ENCODE data around the gene TNFRSF6B.
"Not testable (repeated sequence)": the region's sequence is repeated elsewhere in the genome, so short reads cannot be mapped to it uniquely, and the experiment has no call there.

TNFRSF6B gene

DNA sequence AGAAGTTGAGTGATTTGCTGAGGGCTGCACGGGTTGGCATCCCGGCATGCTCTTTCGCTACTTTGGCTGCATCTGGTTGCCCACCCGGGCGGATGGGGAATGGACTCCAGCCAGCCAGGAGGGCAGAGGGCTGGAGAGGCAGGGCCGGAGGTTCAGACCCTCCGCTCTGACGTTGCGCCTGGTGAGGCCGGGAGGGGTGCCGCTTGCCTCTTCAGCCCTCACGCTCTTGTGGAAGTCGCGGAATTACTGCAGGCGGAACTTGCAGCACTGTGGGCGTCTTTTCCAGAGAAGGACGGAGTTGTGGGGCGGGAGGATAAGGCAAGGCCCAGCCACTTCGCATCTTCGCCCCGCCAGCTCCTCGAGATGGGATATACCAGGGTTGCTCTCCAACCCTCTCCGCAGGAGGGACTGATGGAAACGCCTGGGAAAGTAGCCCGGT is 37.7 kb upstream of the TNFRSF6B start:
- peak overlapping the region; percentile 88 for H3K4me3 ChIP-seq (ENCODE audit: low read depth, low read length)
- TF ChIP-seq, protein P1, sequence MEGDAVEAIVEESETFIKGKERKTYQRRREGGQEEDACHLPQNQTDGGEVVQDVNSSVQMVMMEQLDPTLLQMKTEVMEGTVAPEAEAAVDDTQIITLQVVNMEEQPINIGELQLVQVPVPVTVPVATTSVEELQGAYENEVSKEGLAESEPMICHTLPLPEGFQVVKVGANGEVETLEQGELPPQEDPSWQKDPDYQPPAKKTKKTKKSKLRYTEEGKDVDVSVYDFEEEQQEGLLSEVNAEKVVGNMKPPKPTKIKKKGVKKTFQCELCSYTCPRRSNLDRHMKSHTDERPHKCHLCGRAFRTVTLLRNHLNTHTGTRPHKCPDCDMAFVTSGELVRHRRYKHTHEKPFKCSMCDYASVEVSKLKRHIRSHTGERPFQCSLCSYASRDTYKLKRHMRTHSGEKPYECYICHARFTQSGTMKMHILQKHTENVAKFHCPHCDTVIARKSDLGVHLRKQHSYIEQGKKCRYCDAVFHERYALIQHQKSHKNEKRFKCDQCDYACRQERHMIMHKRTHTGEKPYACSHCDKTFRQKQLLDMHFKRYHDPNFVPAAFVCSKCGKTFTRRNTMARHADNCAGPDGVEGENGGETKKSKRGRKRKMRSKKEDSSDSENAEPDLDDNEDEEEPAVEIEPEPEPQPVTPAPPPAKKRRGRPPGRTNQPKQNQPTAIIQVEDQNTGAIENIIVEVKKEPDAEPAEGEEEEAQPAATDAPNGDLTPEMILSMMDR (IDR thresholded peaks at IDR 0.05; ENCODE audit: low read depth, low read length): no peak

DNA sequence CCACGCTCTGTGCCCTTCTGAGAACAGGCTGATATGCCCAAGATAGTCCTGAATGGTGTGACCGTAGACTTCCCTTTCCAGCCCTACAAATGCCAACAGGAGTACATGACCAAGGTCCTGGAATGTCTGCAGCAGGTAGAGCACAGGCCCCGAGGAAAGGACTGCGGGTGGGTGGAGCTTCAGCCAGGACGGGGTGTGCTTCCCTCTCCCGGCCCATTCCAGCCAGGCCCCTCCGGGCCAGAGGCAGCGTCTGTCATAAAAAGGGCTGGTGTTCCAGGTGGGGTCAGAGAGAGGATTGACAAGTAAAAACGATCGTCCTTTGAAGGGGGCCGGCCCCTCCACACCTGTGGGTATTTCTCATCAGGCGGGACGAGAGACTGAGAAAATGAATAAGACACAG is 37.1 kb upstream of the TNFRSF6B start:
- TF ChIP-seq, protein P1 (IDR thresholded peaks at IDR 0.05; ENCODE audit: low read depth, low read length): no peak
- peak overlapping the region; percentile 88 for H3K4me3 ChIP-seq (ENCODE audit: low read depth, low read length)

- not testable (repeated sequence) for H3K4me3 ChIP-seq (ENCODE audit: low read depth, low read length)
Observed at GRCh38 chr20:63660174-63660573, 36.3 kb upstream of the TNFRSF6B start.

DNA sequence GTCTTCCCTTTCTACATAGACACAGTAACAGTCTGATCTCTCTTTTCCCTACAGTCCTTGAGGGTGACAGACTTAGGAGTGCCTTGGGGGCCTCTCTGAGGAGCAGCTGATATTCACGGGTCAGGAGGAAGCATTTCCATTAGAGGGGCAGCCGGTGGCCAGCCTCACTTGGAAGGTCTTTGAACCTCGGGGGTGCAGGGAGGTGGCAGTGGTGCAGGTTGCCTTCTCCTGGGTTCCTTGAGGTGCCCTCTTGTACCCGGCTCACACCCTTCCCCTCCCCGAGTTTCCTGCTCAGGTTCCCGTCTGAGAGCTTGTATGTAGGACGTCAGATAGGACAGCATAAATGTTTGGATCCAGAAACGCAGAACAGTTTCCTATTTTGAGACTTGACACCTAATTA is 35.8 kb upstream of the TNFRSF6B start:
- TF ChIP-seq, protein P1 (IDR thresholded peaks at IDR 0.05; ENCODE audit: low read depth, low read length): no peak
- H3K4me3 ChIP-seq (ENCODE audit: low read depth, low read length): no peak overlapping the region

DNA sequence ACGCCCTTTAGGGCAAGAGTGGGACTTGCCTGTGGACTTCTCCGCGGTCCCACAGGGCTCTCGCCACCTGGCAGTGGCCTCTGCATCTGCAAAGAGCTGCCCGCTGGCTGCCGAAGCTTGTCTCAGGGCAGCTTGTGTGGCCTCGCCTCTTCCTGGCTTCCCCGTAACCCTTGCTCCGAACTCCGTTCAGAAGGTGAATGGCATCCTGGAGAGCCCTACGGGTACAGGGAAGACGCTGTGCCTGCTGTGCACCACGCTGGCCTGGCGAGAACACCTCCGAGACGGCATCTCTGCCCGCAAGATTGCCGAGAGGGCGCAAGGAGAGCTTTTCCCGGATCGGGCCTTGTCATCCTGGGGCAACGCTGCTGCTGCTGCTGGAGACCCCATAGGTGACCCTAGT is 35.3 kb upstream of the TNFRSF6B start:
- TF ChIP-seq, protein P1 (IDR thresholded peaks at IDR 0.05; ENCODE audit: low read depth, low read length): no peak
- H3K4me3 ChIP-seq (ENCODE audit: low read depth, low read length): no peak overlapping the region

DNA sequence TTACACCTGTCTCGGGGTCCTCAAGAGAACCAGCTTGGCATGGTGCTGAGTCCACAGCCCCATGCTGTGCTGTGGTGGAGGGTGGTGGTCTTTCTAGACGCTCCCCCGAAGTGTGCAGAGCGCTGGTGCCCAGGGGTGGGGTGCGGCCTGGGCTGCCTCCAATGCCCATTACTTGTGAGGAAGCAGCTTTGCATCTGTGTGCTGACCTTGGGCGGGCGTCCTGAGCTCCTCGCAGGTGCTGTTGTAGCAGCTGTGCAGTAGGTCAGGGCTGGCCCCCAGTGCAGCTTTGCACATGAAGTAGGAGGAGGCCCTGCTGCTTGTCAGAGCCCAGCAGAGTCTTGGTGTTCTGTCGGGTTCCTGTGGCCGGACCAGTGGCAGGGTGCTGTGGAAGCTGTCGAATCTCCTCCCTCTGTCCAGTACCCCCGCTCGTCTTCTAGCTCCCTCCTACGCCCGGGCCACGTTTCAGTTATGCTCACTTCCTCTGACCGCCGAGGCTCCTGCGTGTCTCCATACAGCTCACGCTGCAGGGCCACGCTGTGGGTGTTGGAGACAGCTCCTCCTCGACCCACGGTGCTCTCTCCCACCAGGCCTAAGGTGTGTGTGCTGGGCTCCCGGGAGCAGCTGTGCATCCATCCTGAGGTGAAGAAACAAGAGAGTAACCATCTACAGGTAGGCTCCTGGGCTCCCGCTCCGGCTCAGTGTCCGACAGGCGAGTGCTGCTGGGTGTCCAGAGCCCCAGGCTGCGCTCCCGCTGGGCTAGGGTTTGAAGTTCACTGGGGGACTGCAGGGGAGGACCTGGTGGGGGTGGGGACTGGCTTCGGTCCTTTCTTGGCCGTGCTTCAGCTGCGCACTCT is 34.3 kb upstream of the TNFRSF6B start:
- TF ChIP-seq, protein P1 (IDR thresholded peaks at IDR 0.05; ENCODE audit: low read depth, low read length): no peak
- H3K4me3 ChIP-seq (ENCODE audit: low read depth, low read length): no peak overlapping the region

- H3K4me3 ChIP-seq (ENCODE audit: low read depth, low read length): no peak overlapping the region
- TF ChIP-seq, protein P1 (IDR thresholded peaks at IDR 0.05; ENCODE audit: low read depth, low read length): no peak
Observed at GRCh38 chr20:63662813-63663189, 33.7 kb upstream of the TNFRSF6B start.
